NCI-H524 treated with DMSO at 0.1 percent for 48 hours (cell line): ENCODE data around the gene SGCD.

Source experiments
- DNase-seq: peaks from one replicate; lab custom pipeline; 2025; lab: John Stamatoyannopoulos, UW

SGCD gene

DNA sequence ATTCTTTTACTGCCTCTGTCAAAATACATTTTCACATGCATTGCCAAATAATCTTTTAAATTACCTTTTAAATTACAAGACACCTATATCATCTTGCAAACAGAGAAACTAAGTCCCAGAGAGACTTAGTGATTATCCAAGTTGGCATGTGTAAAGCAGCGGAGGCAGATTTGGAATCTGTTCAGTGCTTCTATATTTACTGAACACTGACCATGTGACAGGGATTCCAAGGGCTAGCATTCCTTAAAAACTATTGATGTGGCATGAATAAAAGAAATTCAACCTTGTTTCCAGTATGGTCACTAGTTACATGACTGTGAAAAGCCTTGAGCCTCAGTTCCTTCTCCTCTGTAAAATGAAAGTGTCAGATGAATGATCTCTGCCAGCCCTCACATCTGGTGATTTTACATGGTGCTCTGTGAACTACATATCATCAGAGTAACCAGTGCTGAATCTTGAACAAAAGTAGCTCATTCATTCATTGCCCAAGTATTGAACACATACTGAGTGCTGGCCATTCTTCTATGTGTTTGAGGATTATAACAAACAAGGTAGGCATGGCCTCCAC is 451.3 kb downstream of the SGCD start:
- DNase-seq, result no peak

DNA sequence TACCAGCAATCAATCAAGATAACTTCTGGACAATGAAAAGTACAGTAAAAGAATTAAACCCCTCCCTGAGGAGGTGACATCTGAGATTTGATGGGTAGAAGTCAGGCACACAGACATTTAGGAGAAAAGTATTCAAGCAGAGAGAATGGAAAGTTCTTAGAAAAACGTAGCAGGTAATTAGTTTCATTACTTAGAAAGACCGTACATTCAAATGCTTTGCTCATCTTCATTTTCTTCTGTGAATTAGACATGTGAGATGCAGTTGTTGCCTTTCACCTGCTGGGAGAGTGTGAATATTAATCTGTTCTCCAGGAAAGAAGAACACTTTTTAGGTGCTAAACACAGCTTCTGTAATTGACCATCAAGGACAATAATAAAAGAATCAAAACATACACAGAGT is 451.8 kb downstream of the SGCD start:
- DNase-seq, result no peak

DNA sequence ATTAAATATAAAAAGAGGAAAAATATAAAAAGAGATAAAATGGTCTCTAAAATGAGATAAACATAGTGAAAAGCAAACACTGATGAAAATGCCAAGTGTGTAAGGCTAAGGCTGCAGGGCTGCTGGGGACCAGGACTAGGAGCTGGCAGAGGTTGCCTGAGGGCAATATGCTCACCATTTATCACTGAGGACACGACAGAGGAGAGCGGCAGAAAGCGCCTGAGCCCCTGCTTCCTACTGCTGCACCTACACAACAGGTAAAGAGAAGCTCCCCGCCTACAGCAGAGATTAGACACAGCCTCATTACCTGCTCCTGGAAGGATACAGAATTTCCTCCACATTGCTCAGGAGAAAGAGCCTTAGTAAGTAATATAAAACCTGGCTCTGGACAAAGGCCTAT is 452.5 kb downstream of the SGCD start:
- no peak for DNase-seq

DNA sequence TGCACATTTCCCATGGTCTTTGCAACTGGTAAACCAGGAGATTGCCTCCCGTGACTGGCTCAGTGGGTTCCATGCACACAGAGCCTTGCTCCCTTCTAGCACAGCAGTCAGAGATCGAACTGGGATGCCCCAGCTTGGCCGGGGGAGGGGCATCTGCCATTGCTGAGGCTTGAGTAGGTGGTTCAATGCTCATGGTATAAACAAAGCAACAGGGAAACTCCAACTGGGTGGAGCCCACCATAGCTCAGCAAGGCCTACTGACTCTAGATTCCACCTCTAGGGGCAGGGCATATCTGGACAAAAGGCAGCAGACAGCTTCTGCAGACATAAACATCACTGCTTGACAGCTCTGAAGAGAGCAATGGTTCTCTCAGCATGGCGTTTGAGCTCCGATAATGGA is 456.1 kb downstream of the SGCD start:
- DNase-seq, result no peak

DNA sequence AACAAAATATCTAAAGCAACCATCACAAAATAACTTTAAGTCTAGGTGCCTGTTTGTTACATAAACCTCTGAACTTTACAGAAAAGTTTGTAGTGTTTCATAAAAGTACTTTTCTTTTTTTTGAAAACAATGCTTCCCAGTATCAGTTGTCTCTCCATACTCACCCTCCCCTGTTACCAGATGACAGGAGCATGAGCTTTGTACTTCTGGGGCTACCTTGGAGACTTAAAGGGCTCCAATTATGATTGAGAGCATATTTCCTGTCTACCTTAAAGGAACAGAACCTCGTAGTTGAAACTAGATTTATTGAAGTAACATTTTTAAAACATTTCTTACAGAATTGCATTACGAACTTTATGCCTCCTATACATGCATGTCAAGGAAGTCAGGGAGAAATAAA is 467.7 kb downstream of the SGCD start:
- DNase-seq, result no peak

DNA sequence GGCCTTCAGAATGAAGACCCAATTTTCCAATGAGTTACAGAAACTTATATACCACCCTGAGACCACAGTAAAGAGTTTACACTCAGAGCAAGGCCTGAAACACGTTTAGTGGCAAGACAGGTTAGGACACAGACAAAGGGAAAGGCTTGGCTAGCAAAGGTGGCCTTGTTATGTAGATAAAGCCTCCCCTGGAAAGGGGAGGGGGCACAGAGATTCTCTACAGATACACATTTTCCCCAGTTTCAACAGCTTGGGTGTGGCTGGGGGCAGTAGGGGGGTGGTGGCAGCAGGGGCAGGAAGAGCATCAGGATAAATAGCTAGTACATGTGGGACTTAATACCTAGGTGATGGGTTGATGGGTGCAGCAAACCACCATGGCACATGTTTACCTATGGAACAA is 471.2 kb downstream of the SGCD start:
- DNase-seq, result no peak

DNA sequence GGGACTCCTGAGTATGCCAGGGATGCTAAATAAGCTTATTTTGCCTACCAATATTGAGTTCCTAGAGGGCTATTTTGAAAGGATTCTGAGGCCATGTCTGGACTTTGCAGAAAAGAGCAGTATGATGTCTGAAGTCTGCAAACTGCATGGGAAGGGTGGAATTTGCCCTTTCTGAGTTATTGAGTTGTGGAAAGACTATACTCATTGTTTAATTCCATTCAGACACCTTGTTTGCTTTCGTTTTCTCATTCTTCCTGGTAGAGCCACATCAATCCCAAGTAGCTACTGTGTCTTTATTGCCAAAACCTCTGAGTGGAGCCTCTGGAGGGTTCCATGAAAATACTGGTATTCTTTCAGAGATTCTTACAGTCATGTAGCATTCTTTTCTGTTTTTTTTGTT is 472.2 kb downstream of the SGCD start:
- DNase-seq, result no peak

DNA sequence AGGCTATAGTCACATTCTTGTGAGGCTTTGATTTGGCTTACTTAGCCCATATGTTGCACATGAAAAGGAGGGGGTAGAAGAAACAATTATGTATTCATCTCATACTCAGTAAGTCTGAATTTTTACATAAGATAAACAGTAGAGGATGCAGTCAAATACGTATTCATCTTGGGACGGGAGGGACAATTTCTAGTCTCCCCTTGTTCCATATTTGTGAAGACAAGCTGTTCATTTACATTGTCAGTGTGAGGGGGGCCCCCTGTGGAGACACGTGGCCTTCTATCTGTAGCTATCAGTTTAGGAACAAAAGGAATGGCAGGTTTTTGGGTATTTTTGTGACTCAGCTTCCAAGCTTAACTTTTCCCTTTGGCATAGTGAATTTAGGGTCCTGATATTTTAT is 474.0 kb downstream of the SGCD start:
- DNase-seq, result no peak

DNA sequence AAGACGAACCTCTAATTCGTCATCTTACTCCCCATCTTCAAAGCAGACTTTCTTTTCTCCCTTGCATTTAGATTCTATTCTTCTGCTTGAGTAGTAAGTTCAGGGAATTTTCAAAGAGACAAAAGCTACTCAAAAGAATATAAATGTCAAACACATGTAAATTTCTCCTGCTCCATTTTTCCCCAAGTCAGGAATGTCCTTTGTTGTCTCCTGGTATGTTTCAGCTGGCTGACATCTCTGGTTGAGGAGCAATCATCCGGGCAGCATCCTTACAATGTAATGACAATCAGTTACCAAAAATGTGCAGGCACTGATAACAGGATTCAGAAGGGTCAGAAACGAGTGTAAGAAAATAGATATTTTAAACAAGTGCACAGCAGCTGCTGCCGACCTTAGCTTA is 475.5 kb downstream of the SGCD start:
- no peak for DNase-seq

DNA sequence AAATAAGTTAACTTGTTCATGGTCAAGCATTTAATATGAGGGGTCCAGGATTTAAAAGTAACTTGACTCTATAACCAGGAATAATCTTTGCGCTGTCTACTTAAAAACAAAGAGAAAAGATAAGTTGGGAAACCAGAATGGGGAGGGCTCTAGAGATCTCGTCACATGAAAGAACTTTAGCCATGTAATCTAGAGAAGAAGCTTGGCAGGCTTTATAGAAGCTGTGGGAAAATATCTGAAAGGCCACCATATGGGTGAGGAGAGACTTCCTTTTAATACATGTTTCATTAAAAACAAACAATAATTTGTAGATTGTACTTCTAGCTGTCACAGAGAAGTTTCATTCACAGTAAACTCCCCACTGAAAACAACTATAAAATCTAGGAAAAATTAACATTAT is 476.4 kb downstream of the SGCD start:
- no peak for DNase-seq

DNA sequence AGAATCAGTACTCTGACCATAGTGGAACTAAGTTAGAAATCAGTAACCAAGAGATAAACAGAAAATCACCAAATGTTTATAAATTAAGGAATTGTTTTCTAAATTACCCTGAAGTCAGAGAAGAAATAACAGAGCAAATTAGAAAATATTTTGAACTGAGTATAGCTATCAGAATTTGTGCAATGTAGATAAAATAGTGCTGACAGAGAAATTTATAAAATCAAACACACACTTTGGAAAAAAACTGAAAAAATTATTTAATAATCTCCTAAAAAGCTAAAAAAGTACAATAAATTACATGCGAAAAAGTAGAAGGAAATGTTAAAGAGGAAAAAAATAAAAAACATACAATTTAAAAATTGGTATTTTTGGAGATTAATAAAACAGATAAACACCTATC is 486.0 kb downstream of the SGCD start:
- DNase-seq, result no peak

DNA sequence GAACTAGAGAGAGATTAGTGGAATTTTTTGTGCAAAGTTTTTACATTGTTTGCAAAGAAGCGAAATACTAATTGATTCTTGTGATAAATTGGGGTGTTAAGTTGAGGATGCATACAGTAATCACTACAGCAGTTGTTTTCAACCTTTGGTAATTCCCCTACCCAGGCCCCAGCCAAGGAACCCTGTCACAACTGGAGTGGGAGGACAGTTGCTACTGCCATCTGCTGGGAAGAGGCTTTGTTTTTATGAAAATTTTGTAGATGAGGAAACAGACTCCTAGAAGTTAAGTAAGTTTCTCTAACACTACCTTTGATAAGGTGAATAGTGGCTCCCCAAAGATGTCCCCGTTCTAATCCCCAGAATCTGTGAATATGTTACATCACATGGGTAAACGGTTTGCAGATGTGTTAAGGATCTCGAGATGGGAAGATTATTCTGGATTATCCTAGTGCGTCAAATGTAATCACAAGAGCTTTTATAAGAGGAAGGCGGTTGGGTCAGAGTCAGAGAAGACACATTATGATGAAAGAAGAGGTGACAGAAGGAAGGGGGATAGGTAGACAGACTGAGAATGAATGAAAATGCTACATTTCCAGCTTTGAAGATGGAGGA is 489.1 kb downstream of the SGCD start:
- no peak for DNase-seq
